HL-60/S4 (cell line): ENCODE measurements around the gene MED15.
"Not testable (repeated sequence)": the region's sequence is repeated elsewhere in the genome, so short reads cannot be mapped to it uniquely, and the experiment has no call there.

Experiments
- in situ Hi-C: fragments of 300-500 bp; cut with MboI; formaldehyde crosslinking; loops from 2 replicates; pipeline ENCODE4 v1.14.3; 2022; ENCODE audit warnings: low sequenced_read_pairs

MED15 gene

DNA sequence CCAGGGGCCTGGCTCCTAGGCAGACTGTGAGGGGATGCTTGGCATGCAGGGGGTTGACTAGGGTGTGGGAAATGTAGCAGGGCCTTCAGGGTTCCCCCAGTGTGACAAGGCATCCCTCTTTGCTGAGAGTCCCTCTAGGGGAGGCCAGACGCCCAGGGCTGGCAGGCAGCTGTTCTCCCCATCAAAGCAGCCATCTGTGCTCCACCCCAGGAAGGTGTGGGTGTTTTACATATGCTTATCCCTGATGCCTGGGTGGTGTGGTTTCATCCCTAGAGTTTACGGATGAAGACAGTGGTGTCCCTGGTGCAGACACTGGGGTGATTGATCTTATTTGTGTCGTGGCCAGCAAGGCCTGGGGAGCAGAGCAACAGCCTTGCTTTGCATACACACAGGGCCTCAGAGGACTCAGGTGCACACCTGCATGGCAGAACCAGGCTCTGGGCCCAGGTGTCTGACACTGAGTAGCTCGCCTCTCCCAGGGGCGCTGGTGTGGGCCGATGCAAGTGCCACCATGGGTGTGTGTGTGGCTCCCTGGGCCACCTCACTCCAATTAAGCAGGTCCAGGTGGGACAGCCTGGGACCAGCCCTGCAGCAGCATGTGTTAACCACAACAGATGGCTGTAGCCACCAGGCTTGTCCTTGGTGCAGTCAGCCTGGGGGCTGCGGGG, 74.2 kb downstream of the MED15 start:
- in situ Hi-C loops: no loop called here

DNA sequence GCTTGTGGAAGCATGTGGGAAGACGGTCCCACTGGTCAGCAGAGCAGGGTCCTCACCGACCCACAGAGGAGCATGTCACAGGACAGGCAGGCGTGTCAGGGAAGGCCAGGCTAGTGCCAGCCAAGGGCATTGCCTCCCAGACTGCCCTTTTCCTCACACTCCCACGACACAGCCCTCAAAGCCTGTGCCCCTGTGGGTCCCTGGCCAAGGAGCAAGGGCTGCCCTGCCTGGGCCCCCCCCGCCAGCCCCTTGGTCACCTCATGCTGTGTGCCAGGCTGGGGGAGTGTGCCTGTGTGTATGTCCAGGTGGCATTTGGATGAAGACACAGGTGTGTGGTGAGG, 74.7 kb downstream of the MED15 start:
- in situ Hi-C loops: no loop called here

DNA sequence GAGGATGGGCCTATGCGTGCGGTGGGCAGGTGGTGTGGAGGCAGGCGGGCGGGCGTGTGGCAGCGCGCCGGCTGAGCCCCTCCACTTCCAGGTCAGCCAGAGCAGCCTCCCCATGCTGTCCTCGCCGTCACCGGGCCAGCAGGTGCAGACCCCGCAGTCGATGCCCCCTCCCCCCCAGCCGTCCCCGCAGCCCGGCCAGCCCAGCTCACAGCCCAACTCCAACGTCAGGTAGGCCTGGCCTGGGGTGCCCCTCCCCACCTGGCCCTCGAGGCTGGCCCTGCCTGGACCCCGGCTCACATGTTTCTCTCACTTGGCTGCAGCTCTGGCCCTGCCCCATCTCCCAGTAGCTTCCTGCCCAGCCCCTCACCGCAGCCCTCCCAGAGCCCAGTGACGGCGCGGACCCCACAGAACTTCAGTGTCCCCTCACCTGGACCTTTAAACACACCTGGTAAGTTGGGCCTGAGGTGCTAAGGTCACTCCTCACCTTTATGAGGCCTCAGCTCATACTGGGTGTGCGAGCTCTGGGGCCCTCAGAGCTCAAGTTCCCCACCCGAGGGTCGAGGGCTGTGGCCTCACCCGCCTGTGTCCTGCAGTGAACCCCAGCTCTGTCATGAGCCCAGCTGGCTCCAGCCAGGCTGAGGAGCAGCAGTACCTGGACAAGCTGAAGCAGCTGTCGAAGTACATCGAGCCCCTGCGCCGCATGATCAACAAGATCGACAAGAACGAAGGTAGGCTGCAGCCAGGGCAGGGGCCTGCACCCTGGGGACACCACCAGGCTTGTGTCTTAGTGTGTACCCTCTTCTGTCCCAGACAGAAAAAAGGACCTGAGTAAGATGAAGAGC, 75.3 kb downstream of the MED15 start:
- in situ Hi-C loops: no loop called here

DNA sequence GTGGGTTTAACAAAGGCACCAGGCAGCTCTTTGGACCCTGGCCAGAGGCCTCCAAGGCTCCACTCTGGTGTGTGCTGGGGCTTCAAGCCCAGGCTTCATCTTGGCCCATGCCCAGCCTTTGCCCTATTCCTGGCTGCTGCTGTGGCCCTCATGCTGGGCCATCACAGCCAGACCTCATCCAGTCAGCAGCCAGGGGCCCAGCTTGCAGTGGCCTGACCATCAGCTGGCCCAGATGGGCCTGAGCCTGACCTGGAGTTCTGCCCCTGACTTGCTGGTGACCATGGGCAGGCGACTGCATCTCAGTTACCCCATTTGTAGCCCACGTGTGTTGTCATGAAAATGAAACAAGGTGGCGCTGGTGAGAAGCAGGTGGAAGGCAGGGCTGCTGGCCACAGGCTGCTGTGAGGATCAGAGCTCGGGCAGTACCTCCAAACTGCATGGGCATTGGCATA, 76.1 kb downstream of the MED15 start:
- in situ Hi-C loops: no loop called here

DNA sequence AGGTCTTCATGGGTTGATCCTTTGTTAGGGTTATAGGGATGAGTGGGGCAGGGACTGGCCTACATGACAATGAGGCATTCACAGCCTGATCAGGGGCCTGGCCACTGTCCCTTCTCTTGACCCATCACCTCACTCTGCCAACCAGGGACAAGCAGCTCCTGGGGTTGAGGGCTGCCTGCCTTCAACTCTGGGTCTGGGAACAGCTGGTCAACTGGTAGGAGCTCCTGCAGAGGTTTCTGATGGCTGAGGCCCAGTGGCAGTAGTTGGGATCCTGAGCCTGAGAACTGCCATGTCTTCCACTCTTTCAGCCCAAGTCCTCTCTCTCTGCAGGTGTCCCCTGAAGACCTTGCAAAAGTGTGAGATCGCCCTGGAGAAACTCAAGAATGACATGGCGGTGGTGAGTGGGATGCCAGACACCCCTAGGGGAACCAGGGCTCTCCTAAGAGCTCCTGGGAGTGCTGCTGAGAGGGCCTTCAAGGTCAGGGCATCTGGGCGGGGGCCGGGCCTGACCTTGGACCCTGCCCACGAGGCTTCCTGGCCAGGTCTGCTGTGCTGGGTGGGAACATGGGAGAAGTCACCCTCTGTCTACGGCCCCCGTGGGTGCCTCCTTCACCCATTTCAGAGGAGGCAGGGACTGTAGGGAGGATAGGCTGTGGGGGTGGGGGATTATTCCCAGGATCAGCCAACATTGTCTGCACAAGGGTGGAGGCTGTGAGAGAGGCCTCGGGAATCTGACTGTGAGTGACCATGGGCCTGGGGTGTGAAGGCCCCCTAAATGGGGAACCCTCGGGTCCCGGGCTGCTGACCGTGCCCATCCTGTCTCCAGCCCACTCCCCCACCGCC, 76.8 kb downstream of the MED15 start:
- in situ Hi-C loops: no loop called here

DNA sequence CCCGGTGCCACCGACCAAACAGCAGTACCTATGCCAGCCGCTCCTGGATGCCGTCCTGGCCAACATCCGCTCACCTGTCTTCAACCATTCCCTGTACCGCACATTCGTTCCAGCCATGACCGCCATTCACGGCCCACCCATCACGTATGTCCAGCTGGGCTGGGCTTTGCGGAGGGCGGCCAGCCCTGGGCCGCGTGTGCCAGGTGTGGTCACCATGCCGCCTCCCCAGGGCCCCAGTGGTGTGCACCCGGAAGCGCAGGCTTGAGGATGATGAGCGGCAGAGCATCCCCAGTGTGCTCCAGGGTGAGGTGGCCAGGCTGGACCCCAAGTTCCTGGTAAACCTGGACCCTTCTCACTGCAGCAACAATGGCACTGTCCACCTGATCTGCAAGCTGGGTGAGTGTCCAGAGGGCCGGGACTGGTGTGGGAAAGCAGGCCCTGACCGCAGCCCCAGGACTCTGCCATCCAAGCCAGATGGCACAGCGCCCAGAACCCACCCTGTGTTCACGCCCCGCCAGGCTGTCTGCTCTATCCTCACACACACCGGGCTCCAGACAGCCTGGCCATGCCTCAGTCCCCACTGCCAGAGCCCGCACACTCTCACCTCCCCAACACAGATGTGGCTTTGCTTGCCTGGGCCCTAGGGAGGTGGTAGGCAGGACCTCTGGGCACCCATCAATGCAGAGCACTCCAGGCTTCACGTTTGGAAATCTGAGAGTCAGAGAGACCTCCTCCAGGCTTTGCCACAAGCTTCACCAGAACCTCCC, 77.6 kb downstream of the MED15 start:
- in situ Hi-C loops: no loop called here

DNA sequence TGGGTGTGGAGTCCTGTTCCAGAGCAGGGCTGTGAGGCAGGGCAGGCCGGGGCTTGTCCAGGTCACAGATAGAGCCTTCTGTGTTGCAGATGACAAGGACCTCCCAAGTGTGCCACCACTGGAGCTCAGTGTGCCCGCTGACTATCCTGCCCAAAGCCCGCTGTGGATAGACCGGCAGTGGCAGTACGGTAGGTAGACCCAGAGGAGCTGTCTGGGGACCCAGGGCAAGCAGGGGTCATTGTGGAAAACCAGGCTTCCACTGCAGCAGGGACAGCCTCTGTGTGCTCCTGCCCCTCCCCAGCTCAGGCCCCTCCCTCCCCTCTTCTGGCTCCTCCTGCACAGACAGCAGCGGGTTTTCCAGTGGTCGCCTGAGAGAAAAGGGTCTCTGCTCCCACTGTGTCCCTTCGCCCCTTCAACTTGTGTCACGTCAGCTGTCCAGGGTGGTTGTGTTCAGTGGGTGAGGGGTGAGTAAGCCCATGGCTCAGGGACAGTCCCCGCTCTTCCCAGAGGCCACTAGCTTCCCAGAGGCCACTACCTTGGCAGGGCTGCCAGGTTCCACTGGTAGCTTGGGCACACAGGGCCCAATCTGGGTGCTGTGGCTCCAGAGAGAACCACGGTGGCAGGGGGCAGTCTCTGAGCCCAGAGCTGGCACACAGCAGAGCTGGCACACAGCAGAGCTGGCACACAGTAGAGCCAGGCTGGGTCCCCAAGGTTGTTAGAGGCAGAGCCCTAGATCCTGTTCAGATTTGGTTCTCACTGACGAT, 78.4 kb downstream of the MED15 start:
- in situ Hi-C loops: no loop called here

DNA sequence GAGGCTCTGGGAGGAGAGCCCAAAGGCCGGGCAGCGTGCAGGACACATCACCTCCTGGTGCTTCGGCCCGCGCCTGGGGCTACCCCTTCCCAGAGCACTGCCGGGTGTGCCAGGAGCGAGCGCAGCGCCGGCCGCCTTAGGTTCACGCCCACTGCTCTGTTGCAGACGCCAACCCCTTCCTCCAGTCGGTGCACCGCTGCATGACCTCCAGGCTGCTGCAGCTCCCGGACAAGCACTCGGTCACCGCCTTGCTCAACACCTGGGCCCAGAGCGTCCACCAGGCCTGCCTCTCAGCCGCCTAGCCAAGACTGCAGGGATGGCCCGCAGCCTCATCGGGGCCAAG, 79.0 kb downstream of the MED15 start:
- in situ Hi-C loops: no loop called here

DNA sequence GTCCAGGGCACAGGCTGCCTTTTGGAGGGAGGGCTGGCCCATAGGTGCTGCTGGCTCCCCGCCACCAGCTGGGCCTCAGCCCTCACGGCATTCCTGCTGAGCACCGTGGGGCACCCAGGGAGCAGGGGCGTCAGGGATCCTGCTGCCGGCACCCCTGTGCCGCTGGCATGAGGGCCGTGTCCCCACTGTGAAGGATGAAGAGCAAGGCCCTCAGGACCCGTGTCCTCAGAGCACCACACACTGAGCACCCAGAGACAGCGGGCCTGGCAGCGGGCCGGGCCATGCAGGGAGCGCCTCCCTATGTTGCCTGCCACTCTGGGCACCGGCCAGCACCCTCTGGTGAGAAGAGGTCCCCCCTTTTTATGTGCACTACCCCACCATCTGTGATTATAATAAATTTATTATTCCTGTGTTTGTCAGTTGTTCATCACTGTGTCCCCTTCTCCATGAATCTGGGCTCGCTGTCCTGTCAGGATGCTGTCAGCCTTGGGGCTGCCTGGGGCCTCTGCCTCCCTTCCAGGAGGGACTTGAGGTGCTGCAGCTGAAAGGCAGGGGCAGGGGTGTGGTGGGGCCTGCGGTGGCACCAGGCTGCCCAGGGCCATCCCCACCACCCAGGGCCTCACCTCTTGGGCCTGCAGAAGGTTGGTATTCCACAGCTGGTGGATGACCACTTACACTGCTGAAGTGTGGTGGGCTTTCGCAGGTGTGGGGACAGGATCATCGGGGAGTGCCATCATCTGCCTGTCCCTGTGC, 80.0 kb downstream of the MED15 start:
- in situ Hi-C loops: no loop called here

DNA sequence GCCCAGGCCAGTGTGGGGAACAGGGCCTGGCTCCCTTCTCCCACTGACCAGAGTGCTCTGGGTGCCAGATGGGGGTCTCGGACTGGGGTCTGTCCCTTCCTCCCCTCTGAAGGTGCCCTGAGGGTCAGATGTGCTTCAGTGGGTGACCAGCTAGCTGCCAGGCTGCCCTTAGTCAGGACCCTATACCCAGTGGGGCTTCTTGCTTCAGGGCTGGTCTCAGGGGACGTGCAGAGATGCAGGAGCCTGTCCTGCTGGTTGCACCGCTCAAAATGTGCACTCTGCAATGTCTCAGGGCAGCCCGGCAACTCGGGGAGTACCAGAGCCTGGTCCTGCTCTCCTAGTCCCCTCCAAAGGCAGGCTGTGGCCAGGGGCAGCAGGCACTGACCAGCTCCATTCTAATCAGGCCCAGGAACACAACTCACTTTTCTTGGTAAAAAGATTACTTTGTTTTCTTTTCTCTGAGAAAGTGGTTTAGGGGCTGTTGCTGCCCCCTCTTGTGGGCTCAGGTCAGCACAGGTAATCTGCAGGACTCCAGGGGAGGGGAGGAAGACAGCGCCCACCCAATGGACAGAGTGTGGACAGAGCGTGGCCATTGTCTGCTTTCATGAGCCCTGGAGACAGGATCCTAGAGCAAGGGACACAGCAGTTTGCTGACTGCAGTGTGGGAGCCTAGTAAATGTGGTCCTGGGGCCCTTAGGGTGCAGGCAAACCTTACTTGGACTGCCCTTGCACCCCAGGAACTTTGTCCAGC, 80.9 kb downstream of the MED15 start:
- in situ Hi-C loops: no loop called here

DNA sequence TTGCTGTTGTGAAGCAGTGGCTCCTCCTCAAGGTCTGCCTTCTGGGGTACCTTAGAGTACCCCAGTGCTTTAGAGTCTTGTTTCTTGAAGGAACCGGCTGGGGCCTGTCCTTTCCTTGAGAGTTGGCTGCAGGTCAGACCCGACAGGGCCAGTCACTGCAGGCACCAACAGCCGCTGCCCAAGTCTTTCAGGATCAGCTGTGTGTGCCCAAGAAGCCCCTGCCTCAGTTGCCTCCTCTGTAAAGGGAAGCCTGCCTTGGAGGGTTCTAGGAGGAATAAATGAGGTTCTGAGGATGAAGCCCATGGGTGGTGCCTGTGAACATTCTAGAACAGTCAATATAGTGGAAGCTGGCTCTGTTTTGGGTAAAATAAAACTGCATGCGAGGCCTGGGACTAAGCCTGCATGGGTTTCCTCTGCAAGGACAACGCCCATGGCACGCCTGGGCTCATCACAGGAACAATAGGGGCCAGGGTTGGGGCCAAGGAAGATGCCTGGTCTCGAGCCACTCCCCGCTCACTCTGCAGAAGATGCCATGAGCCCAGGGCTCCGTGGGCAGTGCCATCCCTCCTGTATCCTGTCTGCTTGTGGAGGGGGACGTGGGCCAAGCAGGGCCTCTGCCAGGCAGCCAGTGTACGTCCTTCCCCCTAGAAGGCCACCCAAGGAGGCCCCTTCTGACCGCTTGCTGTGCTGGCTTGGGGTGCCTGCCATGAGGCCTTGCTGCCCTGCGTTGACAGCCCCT, 81.6 kb downstream of the MED15 start:
- in situ Hi-C loops: no loop called here

DNA sequence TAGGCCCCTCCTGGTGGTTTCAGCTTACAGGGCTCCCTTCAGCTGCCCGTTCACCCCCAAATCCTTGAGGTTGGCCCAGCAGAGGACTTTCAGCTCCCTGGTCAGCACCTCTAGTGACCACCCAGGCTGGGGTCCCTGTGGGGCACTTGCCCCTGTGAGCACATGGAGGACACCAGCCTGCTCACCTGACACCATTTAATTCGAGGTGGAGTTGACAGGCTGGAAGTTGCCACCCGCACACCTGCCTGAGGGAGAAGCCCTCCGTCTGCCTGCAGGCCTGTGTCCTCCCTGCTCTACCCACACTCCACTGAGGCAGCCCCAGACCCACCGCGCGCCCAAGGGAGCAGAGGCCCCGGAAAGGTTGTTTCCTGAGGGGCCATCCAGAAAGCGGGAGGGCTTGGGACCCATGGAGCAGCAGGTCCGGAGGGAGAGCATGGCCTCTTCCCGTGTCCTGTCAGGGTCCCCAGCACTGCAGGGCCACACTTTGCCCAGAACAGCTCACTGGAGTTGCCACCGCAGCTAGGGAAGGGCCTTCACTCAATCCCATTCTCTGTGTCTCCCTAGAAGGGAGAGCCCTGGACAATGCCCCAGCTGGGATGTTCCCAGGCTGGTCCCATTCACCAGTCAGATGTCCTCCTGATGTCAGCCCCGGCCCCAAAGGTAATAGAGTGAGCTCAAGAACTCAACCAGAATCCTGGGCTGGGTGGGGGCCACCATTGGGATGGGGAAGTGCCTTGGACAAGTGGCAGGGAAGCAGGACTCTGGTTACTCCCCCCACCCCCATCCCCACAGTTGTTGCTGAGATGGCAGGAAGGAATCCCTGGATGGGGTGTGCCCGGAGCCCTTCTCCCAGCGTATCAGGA, 82.4 kb downstream of the MED15 start:
- in situ Hi-C loops: no loop called here

DNA sequence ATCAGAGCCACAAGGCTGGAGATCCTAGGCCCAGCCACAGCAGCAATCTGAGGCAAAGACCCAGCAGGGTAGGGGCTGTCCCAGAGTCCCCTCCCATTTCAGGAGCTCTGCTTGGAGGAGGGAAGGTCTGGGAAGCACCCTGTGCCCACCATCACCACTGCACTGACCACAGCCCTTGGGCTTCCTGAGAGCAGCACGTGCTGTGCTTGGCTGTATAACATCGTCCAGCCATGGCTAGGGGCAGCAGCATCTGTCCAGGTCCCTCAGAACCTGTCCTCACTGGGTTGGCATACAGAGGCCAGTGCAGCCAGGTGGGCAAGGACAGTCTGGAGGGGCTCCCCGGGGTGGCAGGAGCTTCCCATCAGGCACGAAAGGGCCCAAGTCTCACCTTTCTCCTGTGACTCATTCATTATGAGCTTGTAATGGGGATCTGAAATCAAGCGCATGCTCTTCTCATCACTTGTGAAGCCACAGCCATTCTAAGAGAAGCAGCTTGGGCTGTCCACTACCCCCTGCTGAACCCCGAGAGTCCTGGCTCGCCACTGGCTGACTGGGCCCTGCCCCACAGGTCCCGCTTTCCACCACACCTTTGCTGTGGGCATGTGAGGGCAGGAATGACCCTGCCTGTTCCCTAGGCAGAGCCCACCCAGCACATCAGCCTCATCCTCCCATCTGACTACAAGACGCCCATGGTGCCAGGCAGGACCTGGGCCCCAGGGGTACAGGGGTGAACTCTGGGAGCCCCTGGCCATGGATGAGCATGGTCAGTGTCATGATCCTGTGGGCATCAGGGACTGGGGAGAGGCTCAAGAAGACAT, 83.3 kb downstream of the MED15 start:
- in situ Hi-C loops: no loop called here

DNA sequence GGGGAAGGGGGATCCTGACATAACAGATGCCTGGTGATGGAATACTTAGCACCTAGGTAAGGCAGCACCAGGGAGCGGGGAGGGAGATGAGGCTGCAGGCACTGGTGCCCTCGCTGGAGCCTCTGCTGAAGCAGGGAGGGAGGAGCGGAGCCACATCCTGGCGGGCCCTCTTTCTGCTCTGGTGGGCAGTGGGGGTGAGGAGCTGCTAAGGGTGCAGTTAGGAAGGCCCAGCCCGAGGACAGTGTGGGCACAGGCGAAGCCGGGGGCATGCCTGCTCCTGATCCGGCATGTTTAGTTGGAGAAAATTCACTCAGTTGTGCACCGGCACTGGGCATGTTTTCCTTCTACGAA, 83.9 kb downstream of the MED15 start:
- in situ Hi-C loops: no loop called here

DNA sequence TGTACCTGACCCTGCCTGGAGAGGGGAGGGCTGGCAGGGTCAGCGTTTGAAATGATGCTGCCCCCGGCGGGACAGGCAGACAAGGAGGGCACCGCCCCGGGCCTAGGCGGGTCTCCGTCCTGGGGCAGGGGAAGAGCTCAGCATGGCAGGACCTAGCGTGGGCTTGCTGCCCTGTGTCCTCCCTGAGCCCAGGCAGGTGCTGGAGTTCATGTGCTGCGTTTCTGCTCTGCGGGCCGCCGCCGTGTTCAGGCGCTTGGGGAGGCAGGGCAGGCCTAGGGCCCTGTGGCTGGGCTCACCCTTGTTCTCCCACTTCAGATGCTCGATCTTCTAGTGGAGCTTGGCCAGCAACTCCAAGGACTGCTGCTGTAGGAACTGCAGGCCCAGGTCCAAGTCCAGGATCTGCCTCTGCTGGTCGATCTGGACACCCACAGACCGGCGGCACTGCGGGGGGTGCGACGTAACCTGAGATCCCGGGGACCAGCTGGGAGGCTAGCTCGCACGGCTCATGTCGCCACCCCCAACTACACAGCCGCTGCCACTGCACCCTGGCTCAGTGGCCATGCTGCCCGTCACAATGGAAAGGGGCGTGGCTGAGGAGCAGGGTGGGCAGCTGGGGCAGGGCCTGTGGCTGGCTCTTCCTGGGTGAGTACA, 84.4 kb downstream of the MED15 start:
- in situ Hi-C loops: no loop called here

DNA sequence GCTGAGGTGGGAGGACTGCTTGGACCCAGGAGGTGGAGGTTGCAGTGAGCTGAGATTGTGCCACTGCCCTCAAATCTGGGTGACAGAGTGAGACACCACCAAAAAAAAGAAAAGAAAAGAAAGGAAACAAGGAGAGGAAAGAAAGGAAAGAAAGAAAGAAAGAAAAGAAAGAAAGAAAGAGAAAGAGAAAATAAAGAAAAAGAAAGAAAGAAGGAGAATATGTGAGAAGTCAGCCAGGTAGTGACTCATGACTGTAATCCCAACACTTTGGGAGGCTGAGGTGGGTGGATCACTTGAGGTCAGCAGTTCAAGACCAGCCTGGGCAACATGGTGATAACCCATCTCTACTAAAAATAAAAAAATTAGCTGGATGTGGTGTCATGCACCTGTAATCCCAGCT, 86.6 kb downstream of the MED15 start:
- in situ Hi-C loops: not testable (repeated sequence)
